ENCODE results near the gene CLASP1.

CLASP1 gene

GRCh38 chr2:121358291-121358690 lies 291.0 kb downstream of the CLASP1 start:
- no peak overlapping the region for H3K4me3 ChIP-seq (ENCODE audit: low read depth, low read length)
- TF ChIP-seq CTCF (IDR thresholded peaks at IDR 0.05; ENCODE audit: borderline replicate concordance, insufficient read depth, low read depth, low read length) = no peak

- peak; percentile 65; the same call in 1 of the 2 replicates for TF ChIP-seq CTCF (IDR thresholded peaks at IDR 0.05; ENCODE audit: borderline replicate concordance, insufficient read depth, low read depth, low read length)
Measured at GRCh38 chr2:121356058-121356640, 293.1 kb downstream of the CLASP1 start.

GRCh38 chr2:121355488-121355887 lies 293.8 kb downstream of the CLASP1 start:
- H3K4me3 ChIP-seq (ENCODE audit: low read depth, low read length) = no peak overlapping the region
- TF ChIP-seq CTCF (IDR thresholded peaks at IDR 0.05; ENCODE audit: borderline replicate concordance, insufficient read depth, low read depth, low read length) = no peak

More at GRCh38 chr2:121356058-121356640, 293.1 kb downstream of the CLASP1 start:
- H3K4me3 ChIP-seq (ENCODE audit: low read depth, low read length) = no peak overlapping the region

GRCh38 chr2:121351521-121352318 lies 297.5 kb downstream of the CLASP1 start:
- TF ChIP-seq CTCF (IDR thresholded peaks at IDR 0.05; ENCODE audit: borderline replicate concordance, insufficient read depth, low read depth, low read length) = no peak
- H3K4me3 ChIP-seq (ENCODE audit: low read depth, low read length) = no peak overlapping the region

GRCh38 chr2:121350890-121351289 lies 298.4 kb downstream of the CLASP1 start:
- TF ChIP-seq CTCF (IDR thresholded peaks at IDR 0.05; ENCODE audit: borderline replicate concordance, insufficient read depth, low read depth, low read length) = no peak
- no peak overlapping the region for H3K4me3 ChIP-seq (ENCODE audit: low read depth, low read length)

GRCh38 chr2:121350402-121350775 lies 298.9 kb downstream of the CLASP1 start:
- no peak overlapping the region for H3K4me3 ChIP-seq (ENCODE audit: low read depth, low read length)
- no peak for TF ChIP-seq CTCF (IDR thresholded peaks at IDR 0.05; ENCODE audit: borderline replicate concordance, insufficient read depth, low read depth, low read length)
